NOMO-1 (cell line): ENCODE data around the gene ATG12.
A peak's percentile ranks its signal among the peaks of the same experiment; 100 is the strongest.
"Not testable (repeated sequence)": the region's sequence is repeated elsewhere in the genome, so short reads cannot be mapped to it uniquely, and the experiment has no call there.

Experiments used
- DNase-seq, 2 experiments: peaks; one replicate each; lab custom pipeline; 2025; ENCODE audit not compliant: unreplicated experiment in 2 of 2; lab: John Stamatoyannopoulos, UW

Gene ATG12

DNA sequence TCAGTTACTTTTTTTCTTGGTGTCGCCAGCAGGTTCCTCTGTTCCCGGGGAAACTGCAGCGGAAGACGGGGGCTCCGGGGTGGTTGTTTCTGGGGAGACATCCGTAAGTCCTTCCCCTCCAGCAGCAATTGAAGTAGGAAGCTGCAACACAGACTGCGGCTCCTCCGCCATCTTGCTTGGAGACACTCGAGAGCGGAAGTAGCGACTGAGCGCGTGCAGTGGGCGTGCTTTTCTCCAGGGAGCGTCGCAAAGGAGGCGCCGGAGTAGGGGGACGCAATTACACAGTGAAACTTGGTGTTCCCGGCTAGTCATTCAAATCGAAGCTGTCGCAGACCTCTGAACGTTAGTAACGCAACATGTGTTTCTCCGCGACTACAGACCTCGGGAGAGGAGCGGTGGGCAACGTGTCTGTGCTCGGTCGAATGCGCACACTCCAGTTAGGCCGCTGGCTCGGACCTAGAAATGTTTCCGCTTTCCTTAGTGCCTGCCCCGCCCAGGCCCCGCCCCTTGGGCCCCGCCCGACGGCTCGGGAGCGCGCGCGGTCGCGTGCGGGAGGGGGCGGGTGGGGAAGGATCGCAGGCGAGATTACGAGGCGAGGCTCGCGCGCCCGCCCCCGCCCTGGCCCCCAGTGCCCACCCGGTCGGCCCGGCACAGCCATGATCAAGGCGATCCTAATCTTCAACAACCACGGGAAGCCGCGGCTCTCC, at the start of gene ATG12, which contains the start of gene AP3S1:
ATG12 (minus strand) TSS at position 184 of the 707 bp plus-strand sequence; CDS start at position 171, 13 bp downstream.
AP3S1 (plus strand) TSS at position 554 of the 707 bp plus-strand sequence; CDS start at position 657, 103 bp downstream.
- peak; percentile 89 to 91 for DNase-seq

DNA sequence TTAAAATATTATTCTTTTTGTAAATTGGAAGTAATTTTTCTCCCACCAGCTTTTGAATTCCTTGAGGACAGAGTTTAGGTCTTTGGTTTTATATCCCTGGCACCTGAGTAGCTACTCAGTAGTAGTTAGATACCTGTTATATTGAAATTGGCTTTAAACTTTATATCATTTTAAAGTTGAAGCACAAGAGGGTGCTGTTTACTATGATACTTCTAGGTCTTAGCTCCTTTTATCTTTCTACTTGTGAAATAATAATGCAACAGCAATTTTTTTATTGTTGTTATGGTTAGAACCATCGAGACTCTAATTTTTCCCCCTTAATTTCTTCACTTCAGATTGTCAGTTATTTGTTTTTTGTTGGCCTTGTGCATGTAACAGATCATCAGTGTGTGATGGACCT, 46.7 kb upstream of the ATG12 start:
- DNase-seq: peak; percentile 31 to 50

DNA sequence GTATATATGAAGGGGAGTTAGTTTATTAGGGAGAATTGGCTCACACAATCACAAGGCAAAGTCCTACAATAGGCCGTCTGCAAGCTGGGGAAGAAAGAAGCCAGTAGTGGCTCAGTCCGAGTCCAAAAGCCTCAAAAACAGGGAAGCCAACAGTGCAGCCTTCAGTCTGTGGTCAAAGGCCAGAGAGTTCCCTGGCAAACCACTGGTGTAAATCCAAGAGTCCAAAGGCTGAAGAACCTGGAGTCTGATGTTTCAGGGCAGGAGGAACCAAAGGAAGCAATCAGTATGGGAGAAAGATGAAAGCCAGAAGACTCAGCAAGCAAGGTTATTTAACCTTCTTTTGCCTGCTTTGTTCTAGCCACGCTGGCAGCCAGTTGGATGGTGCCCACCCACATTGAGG, 43.8 kb upstream of the ATG12 start:
- not testable (repeated sequence) for DNase-seq

DNA sequence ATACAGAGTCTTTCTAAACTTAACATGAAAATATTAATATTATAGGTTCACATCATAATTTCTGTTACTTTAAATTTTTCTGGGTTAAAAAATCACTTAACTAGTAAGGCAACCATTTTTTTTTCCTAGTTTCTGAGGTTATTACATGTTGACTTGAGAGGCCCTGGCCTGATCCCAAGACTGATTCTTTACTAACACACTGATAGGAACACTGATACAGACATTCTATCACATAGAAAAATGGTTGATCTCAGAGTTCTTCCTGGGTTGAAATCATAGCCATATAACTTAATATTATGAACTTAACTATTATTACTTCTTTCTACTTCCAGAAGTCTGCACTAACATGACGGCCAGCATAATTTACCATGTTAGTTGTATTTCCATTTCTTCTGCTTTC, 43.3 kb upstream of the ATG12 start:
- no peak for DNase-seq

DNA sequence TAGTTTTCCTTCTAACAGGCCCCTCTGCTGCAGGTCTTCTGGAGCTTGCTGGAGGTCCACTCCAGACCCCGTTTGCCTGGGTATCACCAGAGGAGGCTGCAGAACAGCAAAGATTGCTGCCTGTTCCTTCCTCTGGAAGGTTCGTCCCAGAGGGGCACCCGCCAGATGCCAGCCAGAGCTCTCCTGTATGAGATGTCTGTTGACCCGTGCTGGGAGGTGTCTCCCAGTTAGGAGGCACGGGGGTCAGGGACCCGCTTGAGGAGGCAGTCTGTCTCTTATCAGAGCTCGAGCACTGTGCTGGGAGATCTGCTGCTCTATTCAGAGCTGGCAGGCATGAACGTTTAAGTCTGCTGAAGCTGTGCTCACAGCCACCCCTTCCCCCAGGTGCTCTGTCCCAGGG, 41.1 kb upstream of the ATG12 start:
- not testable (repeated sequence) for DNase-seq

DNA sequence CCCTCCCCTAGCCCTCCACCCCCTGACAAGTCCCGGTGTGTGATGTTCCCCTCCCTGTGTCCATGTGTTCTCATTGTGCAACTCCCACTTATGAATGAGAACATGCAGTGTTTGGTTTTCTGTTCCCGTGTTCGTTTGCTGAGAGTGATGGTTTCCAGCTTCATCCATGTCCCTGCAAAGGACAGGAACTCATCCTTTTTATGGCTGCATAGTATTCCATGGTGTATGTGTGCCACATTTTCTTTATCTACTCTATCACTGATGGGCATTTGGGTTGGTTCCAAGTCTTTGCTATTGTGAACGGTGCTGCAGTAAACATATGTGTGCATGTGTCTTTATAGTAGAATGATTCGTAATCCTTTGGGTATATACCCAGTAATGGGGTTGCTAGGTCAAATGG, 36.0 kb upstream of the ATG12 start:
- DNase-seq: not testable (repeated sequence)

DNA sequence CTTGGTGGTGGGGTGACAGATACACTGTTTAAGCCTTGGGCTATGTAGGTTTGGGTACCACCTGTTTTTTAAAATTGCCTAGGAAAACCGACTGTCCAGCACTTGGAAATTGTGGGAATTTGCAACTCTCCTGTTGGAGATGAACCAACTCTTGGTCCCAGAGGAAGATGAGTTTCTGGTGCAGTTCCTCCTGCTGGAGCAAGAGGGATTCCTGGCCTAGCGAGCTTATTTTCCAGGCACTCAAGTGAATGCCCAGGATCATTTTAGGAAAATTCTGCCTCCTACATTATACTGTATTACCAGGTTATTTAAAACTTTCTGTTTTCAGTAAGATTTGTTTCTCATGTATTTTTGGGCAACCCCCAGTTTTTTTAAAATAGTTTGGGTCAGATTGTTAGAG, 34.1 kb upstream of the ATG12 start:
- no peak for DNase-seq

DNA sequence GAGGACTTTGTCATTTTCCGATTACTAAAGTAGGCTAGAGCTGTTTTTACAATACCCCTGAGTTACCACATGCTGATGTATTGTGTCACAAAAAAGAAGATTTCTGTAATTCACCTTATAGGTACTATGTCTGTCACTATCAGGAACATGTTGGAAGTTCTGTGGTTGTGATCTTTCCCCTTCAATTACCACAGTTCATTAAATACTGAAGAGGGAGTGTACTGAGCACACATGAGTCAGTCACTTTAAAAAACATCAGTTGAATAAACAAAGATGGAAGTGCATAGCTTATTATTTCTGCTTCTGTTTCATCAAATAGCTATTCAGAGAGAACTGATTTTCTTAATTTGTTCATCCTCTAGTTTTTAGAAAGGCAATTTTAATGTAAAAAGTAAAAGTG, 32.0 kb upstream of the ATG12 start:
- DNase-seq: no peak

DNA sequence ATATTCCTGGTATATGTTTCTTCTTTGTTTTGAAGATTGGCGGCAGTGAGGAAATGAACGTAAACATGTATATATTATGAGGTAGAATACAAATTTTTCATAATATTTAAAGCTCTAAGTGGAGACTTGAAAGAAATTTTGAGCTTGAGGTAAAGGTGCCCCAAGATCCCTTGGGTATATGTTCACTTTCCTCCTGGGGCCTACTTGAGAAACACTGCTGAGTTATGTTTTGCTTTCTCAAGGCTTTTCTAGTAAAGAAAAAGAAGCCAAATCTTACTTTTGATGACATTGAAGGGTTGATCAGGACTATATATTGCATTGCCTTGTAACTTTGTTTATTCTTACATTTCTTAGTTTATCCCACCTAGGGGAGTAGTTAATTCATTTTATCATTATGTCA, 31.1 kb upstream of the ATG12 start:
- no peak for DNase-seq

DNA sequence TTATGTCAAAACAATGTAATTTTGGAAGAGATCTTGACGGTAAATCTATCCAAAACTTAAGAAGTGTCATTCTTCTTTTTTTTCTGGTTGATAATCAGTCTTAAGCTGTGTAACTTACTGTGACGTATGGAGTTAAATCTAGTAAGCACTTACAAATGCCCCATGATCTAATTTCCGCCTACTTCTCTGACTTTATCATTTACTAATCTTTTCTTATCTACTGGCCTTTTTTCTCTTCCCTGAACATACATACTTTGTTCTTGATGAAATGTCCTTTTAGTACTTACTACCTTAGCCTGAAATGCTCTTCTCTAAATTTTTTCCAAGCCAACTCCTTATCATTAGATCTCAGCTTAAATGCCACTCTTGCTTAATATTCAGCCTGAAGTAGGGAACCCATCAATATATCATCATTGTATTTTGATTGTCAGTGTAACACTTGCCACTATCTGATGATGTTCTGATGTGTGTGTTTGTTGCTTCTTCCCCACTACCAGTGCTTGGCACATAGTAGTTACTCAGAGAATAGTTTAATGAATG, 28.0 kb upstream of the ATG12 start:
- no peak for DNase-seq

DNA sequence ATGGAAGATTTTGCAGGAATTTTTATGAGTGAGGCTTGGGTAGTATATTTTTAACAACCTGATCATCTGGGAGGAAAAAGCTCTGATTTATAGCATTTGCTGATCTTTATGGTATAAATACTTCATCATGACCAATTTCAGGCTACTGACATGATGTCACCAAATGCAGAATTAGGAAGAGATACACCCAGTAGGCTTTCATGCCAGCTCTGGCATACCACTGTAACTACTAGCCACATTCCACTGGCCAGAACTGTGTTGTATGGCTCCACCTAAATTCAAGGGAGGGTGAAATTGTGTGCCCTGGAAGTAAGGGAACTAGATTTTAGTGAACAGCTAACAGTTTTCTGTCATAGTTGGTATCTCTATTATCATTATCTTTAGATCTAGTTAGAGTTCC, 18.0 kb upstream of the ATG12 start:
- DNase-seq: no peak

DNA sequence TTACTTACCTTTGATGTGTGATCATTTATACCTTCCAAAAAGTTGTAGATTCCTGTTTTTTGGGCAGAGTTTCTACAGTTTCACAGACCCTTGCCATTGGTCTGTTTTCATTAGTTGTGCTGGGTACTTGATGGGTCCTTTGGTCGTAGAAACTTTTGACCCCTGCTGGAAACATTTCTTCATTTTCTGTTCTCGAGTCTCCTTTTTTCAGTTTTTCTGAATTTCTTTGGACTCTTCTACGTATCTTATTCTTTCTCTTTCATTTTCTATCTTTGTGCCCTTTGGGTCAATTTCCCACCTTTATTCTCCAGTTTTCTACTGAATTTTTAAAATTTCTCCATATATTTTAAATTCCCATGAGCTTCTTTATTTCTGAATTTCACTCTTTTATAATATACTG, 17.0 kb upstream of the ATG12 start:
- DNase-seq: no peak

DNA sequence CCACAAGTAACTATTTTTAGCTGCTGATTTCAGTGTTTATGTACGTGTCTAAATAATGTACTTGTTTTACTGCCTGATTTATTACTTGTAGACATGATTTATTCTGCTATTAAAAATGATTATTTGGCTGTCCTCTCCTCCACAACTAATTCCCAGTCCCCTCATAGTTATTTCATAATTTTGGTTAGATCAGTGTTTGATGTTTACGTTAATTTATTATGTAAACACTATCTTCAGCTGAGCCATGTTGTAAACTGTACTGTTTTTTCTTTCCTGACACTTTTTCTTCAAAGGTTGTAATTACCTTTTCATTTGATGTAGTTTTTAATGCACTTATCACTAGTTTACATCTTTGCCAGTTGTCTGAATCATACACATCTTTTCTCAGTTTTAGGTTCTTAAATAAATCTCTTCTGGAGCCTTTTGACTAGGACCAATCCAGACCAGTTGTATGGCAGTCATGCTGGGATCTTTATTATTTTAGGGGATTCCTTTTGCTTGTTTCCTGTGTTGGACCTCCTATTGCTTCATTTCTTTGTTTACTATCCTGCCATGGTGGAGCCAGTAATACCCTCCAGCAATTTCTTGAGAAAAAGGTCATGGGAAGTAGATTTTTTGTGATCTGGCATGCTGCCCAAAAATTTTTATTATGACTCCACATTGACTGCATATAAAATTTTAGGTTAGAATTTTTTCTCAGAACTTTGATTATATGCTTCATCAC, 16.4 kb upstream of the ATG12 start:
- DNase-seq: no peak

DNA sequence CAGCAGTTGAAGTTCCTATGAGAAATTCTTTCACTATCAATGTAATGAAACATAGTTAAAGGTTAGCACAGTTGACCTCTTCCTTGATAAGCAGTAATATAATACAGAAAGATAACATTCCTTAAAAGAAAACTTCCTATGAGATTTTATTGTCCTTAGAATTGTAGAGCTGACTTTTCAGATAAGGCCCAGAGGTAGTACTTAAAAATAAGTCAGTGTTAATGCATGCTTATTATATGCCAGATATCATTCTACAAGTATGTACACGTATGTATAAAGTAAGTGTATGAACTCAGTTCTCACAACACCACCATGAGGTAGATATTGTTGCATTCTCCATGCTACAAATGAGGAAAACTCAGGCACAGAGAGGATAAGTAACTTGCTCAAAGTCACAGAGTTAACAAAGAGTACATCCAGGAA, 15.7 kb upstream of the ATG12 start:
- DNase-seq: no peak

DNA sequence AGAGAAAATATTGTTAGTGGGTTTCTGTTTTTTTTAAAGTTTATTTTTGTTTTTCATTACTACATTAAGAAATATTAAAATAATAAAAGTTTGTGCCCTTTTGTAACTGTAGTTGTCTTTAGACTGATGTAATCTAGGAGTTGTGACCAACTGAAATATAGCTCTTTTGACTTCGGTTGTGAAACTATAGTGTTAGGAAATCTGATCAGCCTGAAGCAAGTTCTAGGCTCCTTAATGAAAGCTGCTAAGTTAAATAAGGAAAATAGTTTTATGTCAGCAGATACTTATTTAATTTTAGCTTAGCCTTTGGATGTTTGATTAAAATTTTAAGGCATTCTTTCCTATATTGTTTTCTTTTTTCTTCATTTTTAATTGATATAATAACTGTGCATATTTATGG, 14.6 kb upstream of the ATG12 start:
- DNase-seq: peak in 1 of 2 experiments; percentile 72

DNA sequence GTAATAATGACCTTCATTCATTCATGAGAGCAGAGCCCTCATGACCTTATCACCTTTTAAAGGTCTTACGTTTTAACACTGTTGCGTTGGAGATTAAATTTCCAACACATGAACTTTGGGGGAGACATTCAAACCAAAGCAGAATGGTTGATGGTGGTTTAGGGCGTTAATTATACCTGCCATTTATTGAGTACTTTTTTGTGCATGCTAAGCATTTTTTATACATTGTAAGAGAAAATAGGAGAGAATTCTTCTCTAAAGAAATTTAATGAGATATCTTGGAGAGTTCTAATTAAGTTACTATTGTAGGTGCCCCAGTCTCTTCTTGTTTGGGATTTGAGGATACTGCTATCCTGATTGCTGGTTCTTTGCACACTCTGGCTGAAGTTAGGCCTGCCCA, 12.8 kb upstream of the ATG12 start:
- no peak for DNase-seq

DNA sequence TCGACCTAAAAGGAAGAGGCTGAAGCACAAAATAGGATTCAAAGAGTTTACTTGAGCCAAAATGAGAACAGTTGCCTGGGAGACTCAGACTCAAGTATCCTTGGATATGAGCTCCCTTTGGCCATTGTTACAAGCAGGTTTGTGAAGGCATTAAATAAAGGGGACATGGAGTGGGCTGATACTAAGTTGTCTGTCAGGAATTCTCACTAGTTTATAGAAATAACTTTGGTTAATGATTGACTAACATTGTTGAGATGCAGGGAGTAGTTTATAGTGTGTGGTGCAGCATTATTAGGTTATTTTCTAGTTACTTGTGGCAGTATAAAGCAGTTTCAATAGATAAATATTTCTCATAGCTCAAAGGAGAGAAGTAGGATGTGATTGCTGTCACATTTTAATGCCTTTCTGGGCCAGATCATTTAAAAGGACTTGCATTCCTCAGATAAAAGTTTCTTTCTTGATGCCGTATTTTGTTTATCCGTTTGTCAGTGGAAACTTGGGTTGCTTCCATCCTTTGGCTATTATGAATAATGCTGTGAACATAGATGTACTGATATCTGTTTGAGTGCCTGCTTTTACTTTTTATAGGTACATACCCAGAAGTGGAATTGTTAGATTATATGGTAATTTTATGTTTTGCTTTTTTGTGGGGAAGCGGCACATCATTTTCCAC, 9.5 kb upstream of the ATG12 start:
- no peak for DNase-seq

DNA sequence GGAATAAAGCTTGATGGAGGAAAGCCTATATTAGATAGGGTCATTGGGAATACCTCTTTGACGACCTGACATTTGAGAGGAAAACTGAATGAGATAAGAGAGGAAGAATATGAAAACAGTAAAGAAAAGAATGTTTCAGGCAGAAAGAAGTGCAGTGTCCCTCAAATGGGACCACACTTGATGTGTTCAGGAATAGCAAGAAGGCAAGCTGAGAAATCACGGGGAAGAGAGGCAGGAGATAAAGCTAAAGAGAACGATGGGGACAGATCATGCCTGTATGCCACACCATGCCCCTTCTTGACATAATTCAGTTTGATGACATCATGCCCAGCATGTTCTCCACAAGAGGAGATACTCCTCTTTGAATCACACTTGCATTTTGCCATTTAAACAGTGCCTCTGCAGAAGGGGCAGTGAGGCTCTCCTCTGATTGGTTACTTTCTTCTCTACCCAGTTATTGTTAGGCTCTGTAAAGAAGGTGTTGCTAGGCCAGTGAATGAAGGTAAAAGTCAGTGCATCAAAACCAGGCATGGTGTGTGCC, 8.0 kb upstream of the ATG12 start:
- DNase-seq: no peak

DNA sequence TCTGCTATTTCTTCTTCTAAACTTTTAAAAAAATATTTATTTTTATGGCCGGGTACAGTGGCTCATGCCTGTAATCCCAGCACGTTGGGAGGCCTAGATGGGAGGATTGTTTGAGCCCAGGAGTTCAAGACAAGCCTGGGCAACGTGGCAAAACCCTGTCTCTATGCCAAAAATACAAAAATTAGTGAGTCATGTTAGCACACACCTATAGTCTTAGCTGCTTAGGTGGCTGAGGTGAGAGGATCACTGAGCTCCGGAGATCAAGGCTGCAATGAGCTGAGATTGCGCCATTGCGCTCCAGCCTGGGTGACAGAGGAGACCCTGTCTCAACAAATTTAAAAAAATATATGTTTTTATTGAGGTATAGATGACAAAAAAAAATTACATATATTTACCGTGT, 5.9 kb upstream of the ATG12 start:
- DNase-seq: no peak

DNA sequence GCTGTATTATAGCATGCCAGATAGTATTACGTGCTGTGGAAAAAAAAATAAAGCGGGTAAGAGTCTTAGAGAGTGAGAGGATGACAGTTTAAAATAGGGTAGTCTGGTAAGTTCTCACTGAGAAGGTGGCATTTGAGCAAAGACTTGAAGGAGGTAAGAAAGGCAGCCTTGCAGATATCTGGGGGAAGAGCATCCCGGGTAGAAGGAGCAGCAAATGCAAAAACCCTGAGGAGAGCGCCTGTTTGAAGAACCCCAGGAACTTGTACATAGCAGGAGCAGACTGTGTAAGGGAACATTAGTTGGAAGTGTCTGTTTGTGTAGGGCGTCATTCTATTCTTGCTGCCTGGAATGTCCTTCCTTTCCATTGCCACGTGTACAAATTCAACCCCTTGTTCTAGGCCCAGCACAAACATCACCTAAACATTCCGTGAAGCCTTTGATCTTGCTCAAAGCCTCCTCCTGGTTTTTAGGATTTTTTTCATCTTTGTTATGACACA, 3.0 kb upstream of the ATG12 start:
- DNase-seq: no peak
